Ishikawa (cell line): Measurements from ENCODE around the gene TMEM215.

Experiments used
- CEBPB ChIP-seq: IDR thresholded peaks from 2 replicates; pipeline ENCODE4 v1.6.1; 2012
- EGR1 ChIP-seq: IDR thresholded peaks from 2 replicates; pipeline ENCODE4 v1.6.1; 2012
- FOXM1 ChIP-seq: IDR thresholded peaks from 2 replicates; pipeline ENCODE4 v1.6.1; 2012; ENCODE audit warnings: low read depth, borderline replicate concordance
- MAX ChIP-seq: IDR thresholded peaks from 2 replicates; pipeline ENCODE4 v1.6.1; 2012
- TAF1 ChIP-seq: IDR thresholded peaks from 2 replicates; pipeline ENCODE4 v1.6.1; 2012; ENCODE audit warnings: low read depth, mild to moderate bottlenecking

- TF ChIP-seq TAF1 (no peak), MAX (no peak), FOXM1 (no peak), CEBPB (no peak), EGR1 (no peak)
Measured at GRCh38 chr9:32801530-32801929, 18.2 kb downstream of the TMEM215 start.
